Endothelial cell (in vitro differentiated cells): ENCODE data around the gene OR5AN1. TPM values are rescaled to one million over a fixed set of nuclear protein-coding genes. Genes with fewer than 3 reads are reported as not detected.

Experiments
- DNase-seq: peaks from one replicate; pipeline ENCODE4 v3.0.0; 2021; ENCODE audit warnings: low spot score
- H3K27ac Mint-ChIP-seq: one replicate; pipeline ENCODE4 v1.8.0; 2021; ENCODE audit warnings: mixed read lengths, inconsistent platforms; ENCODE audit not compliant: unreplicated experiment
- H3K27me3 Mint-ChIP-seq: one replicate; pipeline ENCODE4 v1.8.0; 2021; ENCODE audit warnings: mild to moderate bottlenecking, moderate library complexity, mixed read lengths, inconsistent platforms; ENCODE audit not compliant: unreplicated experiment
- H3K36me3 Mint-ChIP-seq: one replicate; pipeline ENCODE4 v1.8.0; 2021; ENCODE audit warnings: mild to moderate bottlenecking, low read depth, mixed read lengths, inconsistent platforms; ENCODE audit not compliant: unreplicated experiment
- H3K4me1 Mint-ChIP-seq: one replicate; pipeline ENCODE4 v1.8.0; 2021; ENCODE audit warnings: mild to moderate bottlenecking, mixed read lengths, inconsistent platforms; ENCODE audit not compliant: unreplicated experiment
- H3K4me3 Mint-ChIP-seq: one replicate; pipeline ENCODE4 v1.8.0; 2021; ENCODE audit warnings: mild to moderate bottlenecking, mixed read lengths, inconsistent platforms; ENCODE audit not compliant: unreplicated experiment
- H3K9me3 Mint-ChIP-seq: one replicate; pipeline ENCODE4 v1.8.0; 2021; ENCODE audit warnings: mixed read lengths, inconsistent platforms; ENCODE audit not compliant: unreplicated experiment
- total RNA-seq: library from RNA; stranded (reverse); fragmentation: NEBNext Ultra II Directional; extraction: Animal tissue kit (Norgen Biotek cat#: 25700); gene quantifications from one replicate; pipeline ENCODE4 v1.2.1, GENCODE V29; 2021; ENCODE audit not compliant: unreplicated experiment
- TF ChIP-seq, protein P1 (sequence below): fragments of 200-600 bp; sonication (generic); IDR thresholded peaks from one replicate; pipeline ENCODE4 v1.5.0; 2021; ENCODE audit warnings: antibody characterized with exemption; ENCODE audit not compliant: unreplicated experiment

Gene OR5AN1
- total RNA-seq, 1 donor from 2014 or later, result not detected

DNA sequence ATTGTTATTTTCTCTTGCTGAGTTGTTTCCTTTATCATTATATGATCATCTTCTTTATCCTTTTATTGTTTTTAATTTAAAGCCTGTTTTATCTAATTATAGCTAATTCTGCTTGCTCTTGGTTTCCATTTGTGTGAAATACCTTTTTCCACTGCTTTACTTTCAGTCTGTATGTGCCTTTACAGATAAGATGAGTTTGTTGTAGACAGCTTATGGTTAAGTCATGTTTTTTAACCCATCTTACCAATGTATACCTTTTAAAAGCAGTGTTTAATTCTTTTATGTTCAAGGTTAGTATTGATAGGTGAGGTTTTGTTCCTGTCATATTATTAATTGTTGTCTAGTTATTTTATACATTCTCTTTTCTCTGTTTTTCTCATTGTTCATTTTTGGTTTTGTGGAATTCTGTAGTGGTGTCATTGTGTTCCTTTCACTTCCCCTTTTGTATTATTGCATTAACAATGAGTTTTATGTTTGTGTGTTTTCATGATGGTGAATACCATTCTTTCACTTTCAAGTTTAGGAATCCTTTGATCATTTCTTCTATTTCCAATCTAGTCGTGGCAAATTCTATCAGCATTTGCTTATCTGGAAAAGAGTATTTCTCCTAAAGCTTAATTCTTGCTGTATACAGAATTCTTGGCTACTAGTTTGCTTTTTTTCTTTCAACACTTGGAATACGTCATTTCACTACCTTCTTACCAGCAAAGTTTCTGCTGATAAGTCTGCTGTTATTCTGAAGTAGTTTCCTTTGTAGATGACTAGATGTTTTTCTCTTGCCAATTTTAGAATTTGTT is 21.8 kb downstream of the OR5AN1 start:
- H3K27me3 Mint-ChIP-seq, result no peaks in the 10 kb centered on the region
- DNase-seq, result no peak
- H3K4me1 Mint-ChIP-seq, result no peaks in the 10 kb centered on the region
- no peaks in the 10 kb centered on the region for H3K36me3 Mint-ChIP-seq
- TF ChIP-seq, protein P1, sequence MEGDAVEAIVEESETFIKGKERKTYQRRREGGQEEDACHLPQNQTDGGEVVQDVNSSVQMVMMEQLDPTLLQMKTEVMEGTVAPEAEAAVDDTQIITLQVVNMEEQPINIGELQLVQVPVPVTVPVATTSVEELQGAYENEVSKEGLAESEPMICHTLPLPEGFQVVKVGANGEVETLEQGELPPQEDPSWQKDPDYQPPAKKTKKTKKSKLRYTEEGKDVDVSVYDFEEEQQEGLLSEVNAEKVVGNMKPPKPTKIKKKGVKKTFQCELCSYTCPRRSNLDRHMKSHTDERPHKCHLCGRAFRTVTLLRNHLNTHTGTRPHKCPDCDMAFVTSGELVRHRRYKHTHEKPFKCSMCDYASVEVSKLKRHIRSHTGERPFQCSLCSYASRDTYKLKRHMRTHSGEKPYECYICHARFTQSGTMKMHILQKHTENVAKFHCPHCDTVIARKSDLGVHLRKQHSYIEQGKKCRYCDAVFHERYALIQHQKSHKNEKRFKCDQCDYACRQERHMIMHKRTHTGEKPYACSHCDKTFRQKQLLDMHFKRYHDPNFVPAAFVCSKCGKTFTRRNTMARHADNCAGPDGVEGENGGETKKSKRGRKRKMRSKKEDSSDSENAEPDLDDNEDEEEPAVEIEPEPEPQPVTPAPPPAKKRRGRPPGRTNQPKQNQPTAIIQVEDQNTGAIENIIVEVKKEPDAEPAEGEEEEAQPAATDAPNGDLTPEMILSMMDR, result no peak
- no peak overlapping the region for H3K27ac Mint-ChIP-seq
- H3K9me3 Mint-ChIP-seq, result no peaks in the 10 kb centered on the region
- no peak overlapping the region for H3K4me3 Mint-ChIP-seq

DNA sequence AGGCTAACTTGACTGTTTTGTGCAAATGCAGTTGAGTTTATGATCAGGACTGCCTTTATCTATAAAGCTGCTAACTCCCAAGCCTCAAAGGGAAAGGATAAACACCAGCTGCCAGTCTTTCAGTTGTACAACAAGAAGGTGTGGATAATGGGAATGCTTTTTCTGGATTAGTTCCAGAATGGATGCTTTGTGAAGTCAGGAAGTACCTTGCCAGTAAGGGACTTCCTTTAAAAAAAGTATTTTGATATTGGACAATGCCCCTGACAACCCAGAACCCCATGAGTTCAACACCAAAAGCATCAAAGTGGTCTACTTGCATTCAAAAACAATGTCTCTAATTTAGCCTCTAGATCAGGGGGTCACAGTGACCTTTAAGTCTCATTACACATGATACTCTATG is 35.5 kb downstream of the OR5AN1 start:
- no peak for DNase-seq
- no peaks in the 10 kb centered on the region for H3K9me3 Mint-ChIP-seq
- TF ChIP-seq, protein P1, result no peak
- H3K27me3 Mint-ChIP-seq, result peaks cover 1% of the 10 kb centered on the region
- H3K36me3 Mint-ChIP-seq, result no peaks in the 10 kb centered on the region
- H3K27ac Mint-ChIP-seq, result no peak overlapping the region
- no peaks in the 10 kb centered on the region for H3K4me1 Mint-ChIP-seq
- H3K4me3 Mint-ChIP-seq, result no peak overlapping the region

DNA sequence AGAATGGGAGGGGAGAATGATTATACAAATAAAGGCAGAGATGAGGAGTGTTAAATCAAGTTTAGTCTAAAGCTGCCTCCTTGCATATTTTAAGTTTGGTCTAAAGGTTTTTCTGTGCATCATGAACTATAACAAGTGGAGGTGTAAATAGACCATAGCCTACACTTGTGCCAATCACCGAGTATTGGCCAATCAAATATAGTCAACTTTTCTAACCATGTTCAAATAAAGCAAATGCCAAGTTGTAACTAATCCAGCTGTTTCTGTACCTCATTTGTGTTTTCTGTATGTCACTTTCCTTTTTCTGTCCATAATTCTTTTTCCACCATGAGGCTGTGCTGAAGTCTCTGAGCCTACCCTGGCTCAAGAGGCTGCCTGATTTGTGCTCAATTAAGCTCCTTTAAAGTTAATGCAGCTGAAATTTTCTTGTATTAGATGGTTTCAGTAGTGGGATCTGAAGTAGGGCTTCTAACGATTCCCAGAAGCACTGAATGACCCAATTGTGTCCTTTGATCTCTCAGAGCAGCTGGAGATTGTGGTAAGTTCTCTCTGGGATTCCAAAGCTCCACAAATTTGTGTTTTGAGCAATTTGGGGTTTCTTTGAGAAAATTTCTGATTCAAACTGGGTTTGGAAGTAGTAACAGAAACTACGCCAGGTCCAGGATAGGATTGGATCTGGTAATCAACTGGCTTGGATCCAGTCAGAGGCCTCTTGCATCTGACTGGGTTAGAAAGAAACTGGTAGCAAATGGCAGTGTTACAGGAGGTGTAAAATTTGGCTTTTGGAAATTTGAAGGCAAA is 42.0 kb downstream of the OR5AN1 start:
- no peaks in the 10 kb centered on the region for H3K36me3 Mint-ChIP-seq
- no peaks in the 10 kb centered on the region for H3K27me3 Mint-ChIP-seq
- DNase-seq, result no peak
- no peak overlapping the region for H3K27ac Mint-ChIP-seq
- peaks cover 12% of the 10 kb centered on the region for H3K9me3 Mint-ChIP-seq
- no peak overlapping the region for H3K4me3 Mint-ChIP-seq
- TF ChIP-seq, protein P1, result no peak
- H3K4me1 Mint-ChIP-seq, result no peaks in the 10 kb centered on the region

DNA sequence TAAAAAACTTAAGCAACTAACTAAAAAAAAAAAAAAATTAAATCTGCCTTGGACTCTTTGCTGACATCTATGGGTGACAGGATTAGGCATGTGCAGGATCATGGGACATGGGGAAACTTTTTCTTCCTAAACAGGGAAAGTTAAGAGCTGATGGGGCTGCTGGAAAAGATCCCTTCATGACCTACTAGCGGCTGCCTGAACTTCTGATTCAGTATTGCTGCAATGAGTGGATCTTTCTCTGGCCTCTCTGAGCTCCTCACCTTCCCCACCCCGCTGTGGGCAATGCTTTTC is 42.5 kb downstream of the OR5AN1 start:
- no peaks in the 10 kb centered on the region for H3K4me1 Mint-ChIP-seq
- DNase-seq, result no peak

More for the DNA sequence above, 42.5 kb downstream of the OR5AN1 start:
- Mint-ChIP-seq H3K27me3 (no peaks in the 10 kb centered on the region), H3K9me3 (peaks cover 12% of the 10 kb centered on the region), H3K4me3 (no peak overlapping the region), H3K27ac (no peak overlapping the region), H3K36me3 (no peaks in the 10 kb centered on the region)
- TF ChIP-seq, protein P1, result no peak
